ENCODE data around the gene SMARCB1.

GRCh38 chr22:23767303-23767672, 19.5 kb upstream of the SMARCB1 start:
- TF ChIP-seq REST (IDR thresholded peaks at IDR 0.05; ENCODE audit: low read depth, low read length): no peak
- TF ChIP-seq CTCF (IDR thresholded peaks at IDR 0.05): no peak
- TF ChIP-seq NFIC (IDR thresholded peaks at IDR 0.05; ENCODE audit: borderline replicate concordance): no peak
- no peak for TF ChIP-seq IRF3 (IDR thresholded peaks at IDR 0.05; ENCODE audit: low read depth, low read length)
- no peak for TF ChIP-seq RFX5 (IDR thresholded peaks at IDR 0.05; ENCODE audit: low read length)
- no peak for TF ChIP-seq CHD2 (IDR thresholded peaks at IDR 0.05; ENCODE audit: low read length, partially characterized antibody)
- no peak for TF ChIP-seq POLR2AphosphoS5 (IDR thresholded peaks at IDR 0.05; ENCODE audit: low read depth, low read length)
- TF ChIP-seq SMC3 (IDR thresholded peaks at IDR 0.05; ENCODE audit: low read depth, low read length): no peak

Measured in SK-N-SH (cell line).